HL-60 (cell line): ENCODE data around the gene GOLGA3.

Experiments
- CTCF ChIP-seq: IDR thresholded peaks from one replicate; pipeline ENCODE4 v1.5.1; 2011; ENCODE audit warnings: low read length, control low read depth, inconsistent platforms; ENCODE audit not compliant: insufficient read depth
- GABPA ChIP-seq: IDR thresholded peaks from 2 replicates; pipeline ENCODE4 v1.6.1; 2012; ENCODE audit warnings: low read depth
- TF ChIP-seq, protein P1 (sequence below): IDR thresholded peaks from 2 replicates; pipeline ENCODE4 v1.6.1; 2012; ENCODE audit warnings: low read depth; ENCODE audit not compliant: insufficient replicate concordance

DNA sequence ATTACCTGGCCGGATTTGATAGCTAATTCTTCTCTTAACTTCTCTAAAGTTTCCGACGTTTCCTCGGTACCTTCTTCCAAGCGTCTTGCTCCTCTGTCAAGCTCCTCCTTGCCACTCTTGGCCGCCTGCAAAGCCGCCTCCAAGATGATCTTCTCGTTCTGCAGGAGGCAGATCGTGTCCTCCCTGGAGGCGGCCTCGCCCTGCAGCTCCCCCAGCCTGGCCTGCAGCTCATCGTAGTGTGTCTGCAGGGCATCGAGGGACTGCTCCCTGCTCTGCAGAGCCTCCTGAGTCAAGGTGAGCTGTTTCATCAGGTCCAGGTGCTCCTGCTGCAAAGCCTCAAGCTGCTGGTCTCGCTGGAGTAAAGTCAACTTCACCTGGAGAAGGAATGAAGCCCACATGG, 32.8 kb downstream of the GOLGA3 start:
- TF ChIP-seq GABPA: no peak
- TF ChIP-seq CTCF: no peak
- TF ChIP-seq, protein P1, sequence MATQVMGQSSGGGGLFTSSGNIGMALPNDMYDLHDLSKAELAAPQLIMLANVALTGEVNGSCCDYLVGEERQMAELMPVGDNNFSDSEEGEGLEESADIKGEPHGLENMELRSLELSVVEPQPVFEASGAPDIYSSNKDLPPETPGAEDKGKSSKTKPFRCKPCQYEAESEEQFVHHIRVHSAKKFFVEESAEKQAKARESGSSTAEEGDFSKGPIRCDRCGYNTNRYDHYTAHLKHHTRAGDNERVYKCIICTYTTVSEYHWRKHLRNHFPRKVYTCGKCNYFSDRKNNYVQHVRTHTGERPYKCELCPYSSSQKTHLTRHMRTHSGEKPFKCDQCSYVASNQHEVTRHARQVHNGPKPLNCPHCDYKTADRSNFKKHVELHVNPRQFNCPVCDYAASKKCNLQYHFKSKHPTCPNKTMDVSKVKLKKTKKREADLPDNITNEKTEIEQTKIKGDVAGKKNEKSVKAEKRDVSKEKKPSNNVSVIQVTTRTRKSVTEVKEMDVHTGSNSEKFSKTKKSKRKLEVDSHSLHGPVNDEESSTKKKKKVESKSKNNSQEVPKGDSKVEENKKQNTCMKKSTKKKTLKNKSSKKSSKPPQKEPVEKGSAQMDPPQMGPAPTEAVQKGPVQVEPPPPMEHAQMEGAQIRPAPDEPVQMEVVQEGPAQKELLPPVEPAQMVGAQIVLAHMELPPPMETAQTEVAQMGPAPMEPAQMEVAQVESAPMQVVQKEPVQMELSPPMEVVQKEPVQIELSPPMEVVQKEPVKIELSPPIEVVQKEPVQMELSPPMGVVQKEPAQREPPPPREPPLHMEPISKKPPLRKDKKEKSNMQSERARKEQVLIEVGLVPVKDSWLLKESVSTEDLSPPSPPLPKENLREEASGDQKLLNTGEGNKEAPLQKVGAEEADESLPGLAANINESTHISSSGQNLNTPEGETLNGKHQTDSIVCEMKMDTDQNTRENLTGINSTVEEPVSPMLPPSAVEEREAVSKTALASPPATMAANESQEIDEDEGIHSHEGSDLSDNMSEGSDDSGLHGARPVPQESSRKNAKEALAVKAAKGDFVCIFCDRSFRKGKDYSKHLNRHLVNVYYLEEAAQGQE: no peak
